Hepatocyte (in vitro differentiated cells): Measurements from ENCODE around the gene MTFP1. TPM values are rescaled to one million over a fixed set of nuclear protein-coding genes. Genes with fewer than 3 reads are reported as not detected.

ENCODE experiments used
- DNase-seq: peaks from one replicate; pipeline ENCODE4 v3.0.0-alpha.2; 2016; ENCODE audit warnings: low spot score
- H2AFZ ChIP-seq: fragments of 200-600 bp; sonication (generic); 2 replicates; pipeline ENCODE4 v1.6.0; 2016; ENCODE audit warnings: antibody characterized with exemption, mild to moderate bottlenecking
- H3K27ac ChIP-seq: fragments of 200-600 bp; sonication (generic); 2 replicates; pipeline ENCODE4 v1.5.1; 2016; ENCODE audit warnings: mild to moderate bottlenecking
- H3K27me3 ChIP-seq: fragments of 200-600 bp; sonication (generic); 2 replicates; pipeline ENCODE4 v1.6.1; 2016
- H3K36me3 ChIP-seq: fragments of 200-600 bp; sonication (generic); replicated peaks from 2 replicates; pipeline ENCODE4 v1.5.1; 2016; ENCODE audit warnings: low read depth; ENCODE audit not compliant: insufficient read depth
- H3K4me1 ChIP-seq: fragments of 200-600 bp; sonication (generic); 2 replicates; pipeline ENCODE4 v1.5.1; 2016; ENCODE audit warnings: mild to moderate bottlenecking, moderate library complexity; ENCODE audit not compliant: insufficient read depth
- H3K4me2 ChIP-seq: fragments of 200-600 bp; sonication (generic); 2 replicates; pipeline ENCODE4 v1.6.0; 2016
- H3K4me3 ChIP-seq: fragments of 200-600 bp; sonication (generic); 2 replicates; pipeline ENCODE4 v1.5.1; 2016; ENCODE audit warnings: mild to moderate bottlenecking
- H3K79me2 ChIP-seq: fragments of 200-600 bp; sonication (generic); 2 replicates; pipeline ENCODE4 v1.6.0; 2017; ENCODE audit warnings: mild to moderate bottlenecking
- H3K9me2 ChIP-seq: fragments of 200-600 bp; sonication (generic); replicated peaks from 2 replicates; pipeline ENCODE4 v1.6.0; 2017; ENCODE audit warnings: mild to moderate bottlenecking; ENCODE audit not compliant: insufficient read depth
- H3K9me3 ChIP-seq: fragments of 200-600 bp; sonication (generic); 2 replicates; pipeline ENCODE4 v1.5.1; 2016; ENCODE audit warnings: low read depth, mild to moderate bottlenecking
- H4K20me1 ChIP-seq: fragments of 200-600 bp; sonication (generic); 2 replicates; pipeline ENCODE4 v1.6.0; 2016; ENCODE audit warnings: mild to moderate bottlenecking; ENCODE audit not compliant: insufficient read depth, poor library complexity, severe bottlenecking
- EZH2 ChIP-seq: fragments of 200-600 bp; sonication (generic); IDR thresholded peaks from 2 replicates; pipeline ENCODE4 v1.6.1; 2016; ENCODE audit warnings: antibody characterized with exemption, mild to moderate bottlenecking, borderline replicate concordance
- EZH2phosphoT487 ChIP-seq: fragments of 200-600 bp; sonication (generic); IDR thresholded peaks from one replicate; pipeline ENCODE4 v1.6.1; 2018; ENCODE audit warnings: antibody characterized with exemption, mild to moderate bottlenecking, low read depth, moderate library complexity; ENCODE audit not compliant: unreplicated experiment, severe bottlenecking
- WGBS: methylation state at CpG from one replicate; pipeline ENCODE4 v1.1.6; 2016; ENCODE audit warnings: low lambda C conversion rate; ENCODE audit errors: missing lambda C conversion rate; 5-methylcytosine and 5-hydroxymethylcytosine counted together
- polyA plus RNA-seq: library from polyadenylated mRNA; unstranded; fragments of >200 nt; fragmentation: Nextera tagmentation; extraction: Ambion mirVana; gene quantifications from 2 replicates; pipeline ENCODE4 v1.2.1, GENCODE V29; 2016
- total RNA-seq: library from RNA; depleted of rRNA; stranded (reverse); fragments of >200 nt; gene quantifications from 2 replicates; pipeline ENCODE4 v1.2.3, GENCODE V29; 2014
- TF ChIP-seq, protein P1 (sequence below): fragments of 200-600 bp; sonication (generic); IDR thresholded peaks from 2 replicates; pipeline ENCODE4 v1.5.1; 2016; ENCODE audit warnings: antibody characterized with exemption, mild to moderate bottlenecking; ENCODE audit not compliant: poor library complexity

MTFP1 gene
- total and polyA plus RNA-seq, 2 experiments from 2014 or later: 16.3 to 22.3 TPM

- Histone ChIP-seq H3K79me2 (peaks cover 4% of the 10 kb centered on the region), H3K36me3 (no peaks in the 10 kb centered on the region), H3K9me2 (no peaks in the 10 kb centered on the region), H3K27me3 (no peaks in the 10 kb centered on the region), H3K4me3 (no peak overlapping the region), H3K9me3 (no peaks in the 10 kb centered on the region), H3K4me2 (no peak overlapping the region), H3K4me1 (peaks cover 19% of the 10 kb centered on the region), H3K27ac (no peak overlapping the region), H4K20me1 (no peaks in the 10 kb centered on the region), H2AFZ (no peak overlapping the region)
- no peak for DNase-seq
- TF ChIP-seq, protein P1, sequence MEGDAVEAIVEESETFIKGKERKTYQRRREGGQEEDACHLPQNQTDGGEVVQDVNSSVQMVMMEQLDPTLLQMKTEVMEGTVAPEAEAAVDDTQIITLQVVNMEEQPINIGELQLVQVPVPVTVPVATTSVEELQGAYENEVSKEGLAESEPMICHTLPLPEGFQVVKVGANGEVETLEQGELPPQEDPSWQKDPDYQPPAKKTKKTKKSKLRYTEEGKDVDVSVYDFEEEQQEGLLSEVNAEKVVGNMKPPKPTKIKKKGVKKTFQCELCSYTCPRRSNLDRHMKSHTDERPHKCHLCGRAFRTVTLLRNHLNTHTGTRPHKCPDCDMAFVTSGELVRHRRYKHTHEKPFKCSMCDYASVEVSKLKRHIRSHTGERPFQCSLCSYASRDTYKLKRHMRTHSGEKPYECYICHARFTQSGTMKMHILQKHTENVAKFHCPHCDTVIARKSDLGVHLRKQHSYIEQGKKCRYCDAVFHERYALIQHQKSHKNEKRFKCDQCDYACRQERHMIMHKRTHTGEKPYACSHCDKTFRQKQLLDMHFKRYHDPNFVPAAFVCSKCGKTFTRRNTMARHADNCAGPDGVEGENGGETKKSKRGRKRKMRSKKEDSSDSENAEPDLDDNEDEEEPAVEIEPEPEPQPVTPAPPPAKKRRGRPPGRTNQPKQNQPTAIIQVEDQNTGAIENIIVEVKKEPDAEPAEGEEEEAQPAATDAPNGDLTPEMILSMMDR: no peak
- TF ChIP-seq EZH2 (no peak), EZH2phosphoT487 (no peak)
- WGBS: 88% methylated on average over 4 of the region's 4 CpGs
Observed at GRCh38 chr22:30413001-30413400, 12.6 kb upstream of the MTFP1 start.

DNA sequence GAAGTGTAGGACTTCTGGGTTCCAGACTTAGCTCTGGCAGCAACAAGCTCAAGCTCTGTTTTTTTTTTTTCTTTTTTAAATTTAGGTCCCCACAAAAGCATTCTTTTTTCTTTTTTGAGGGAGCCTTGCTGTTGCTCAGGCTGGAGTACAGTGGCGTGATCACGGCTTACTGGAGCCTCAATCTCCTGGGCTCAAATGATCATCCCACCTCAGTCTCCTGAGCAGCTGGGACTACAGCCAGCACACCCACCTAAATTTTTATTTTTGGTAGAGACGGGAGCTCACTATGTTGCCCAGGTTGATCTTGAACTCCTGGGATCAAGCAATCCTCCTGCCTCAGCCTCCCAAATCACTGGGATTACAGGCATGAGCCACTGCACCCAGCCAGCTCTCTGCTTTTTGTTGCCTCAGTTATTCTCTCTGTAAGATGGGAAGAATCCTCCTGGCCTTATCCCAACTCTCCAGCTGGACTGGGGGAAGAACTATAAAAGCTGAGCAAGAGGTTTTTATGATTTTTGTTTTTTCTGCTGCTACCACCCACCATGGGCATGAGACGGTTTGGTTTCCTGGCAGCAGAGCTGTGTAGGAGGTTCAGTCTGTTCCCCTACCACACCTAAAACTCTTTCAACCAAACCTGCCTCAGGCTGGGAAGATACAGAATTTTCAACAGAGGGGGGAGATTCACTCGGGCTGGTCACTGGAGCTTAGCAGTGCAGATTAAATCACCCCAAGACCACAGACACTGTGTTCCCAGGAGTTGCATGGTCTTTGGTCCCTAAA is 11.6 kb upstream of the MTFP1 start:
- Histone ChIP-seq H3K36me3 (no peaks in the 10 kb centered on the region), H3K27me3 (no peaks in the 10 kb centered on the region), H3K4me3 (no peak overlapping the region), H3K9me3 (no peaks in the 10 kb centered on the region), H3K27ac (no peak overlapping the region), H3K4me2 (no peak overlapping the region), H4K20me1 (no peaks in the 10 kb centered on the region), H3K79me2 (peaks cover 5% of the 10 kb centered on the region), H3K9me2 (no peaks in the 10 kb centered on the region), H2AFZ (no peak overlapping the region), H3K4me1 (peaks cover 25% of the 10 kb centered on the region)
- DNase-seq: no peak
- TF ChIP-seq, protein P1: no peak
- TF ChIP-seq EZH2: no peak
- TF ChIP-seq EZH2phosphoT487: no peak
- WGBS: 92% methylated on average over 5 of the region's 5 CpGs

DNA sequence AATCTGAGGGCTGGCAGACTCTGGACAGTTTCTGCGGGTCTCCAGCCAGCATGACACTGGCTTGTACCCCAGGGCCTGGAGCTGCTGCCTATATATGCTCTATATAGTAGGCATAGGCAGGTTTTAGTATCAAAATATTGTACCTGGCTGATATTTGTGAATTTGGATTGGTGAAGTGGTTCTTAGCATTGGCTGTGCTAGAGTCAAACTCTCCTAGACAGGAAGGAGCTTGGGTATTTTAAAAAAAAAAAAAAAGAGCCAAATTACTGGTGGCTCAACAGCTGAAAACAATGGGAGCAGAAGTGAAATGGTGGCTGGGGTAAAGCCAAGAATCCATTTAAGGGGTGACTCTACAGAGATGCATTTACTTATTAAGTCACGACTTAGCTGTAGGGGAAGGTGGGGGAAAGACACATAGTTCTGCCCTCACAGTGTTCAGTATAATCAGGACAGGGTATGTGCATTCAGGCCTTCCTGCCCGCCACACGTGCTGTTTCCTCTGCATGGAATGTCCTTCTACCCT is 11.0 kb upstream of the MTFP1 start:
- H3K4me3 ChIP-seq: no peak overlapping the region
- no peaks in the 10 kb centered on the region for H3K27me3 ChIP-seq
- no peak overlapping the region for H3K4me2 ChIP-seq
- no peak for DNase-seq
- H3K36me3 ChIP-seq: no peaks in the 10 kb centered on the region
- H2AFZ ChIP-seq: no peak overlapping the region
- peaks cover 5% of the 10 kb centered on the region for H3K79me2 ChIP-seq
- peaks cover 32% of the 10 kb centered on the region for H3K4me1 ChIP-seq
- H3K9me2 ChIP-seq: no peaks in the 10 kb centered on the region
- no peaks in the 10 kb centered on the region for H3K9me3 ChIP-seq
- 85% methylated on average over 4 of the region's 4 CpGs for WGBS
- TF ChIP-seq EZH2: no peak
- no peak overlapping the region for H3K27ac ChIP-seq
- no peaks in the 10 kb centered on the region for H4K20me1 ChIP-seq

GRCh38 chr22:30416403-30416802 is 9.2 kb upstream of the MTFP1 start:
- TF ChIP-seq EZH2 (no peak), EZH2phosphoT487 (no peak)
- TF ChIP-seq, protein P1: no peak
- peak overlapping the region; percentile 74 for H3K27ac ChIP-seq
- H3K9me2 ChIP-seq: no peaks in the 10 kb centered on the region
- H3K9me3 ChIP-seq: no peaks in the 10 kb centered on the region
- no peaks in the 10 kb centered on the region for H3K36me3 ChIP-seq
- H3K27me3 ChIP-seq: no peaks in the 10 kb centered on the region
- no peak overlapping the region for H3K4me3 ChIP-seq
- H2AFZ ChIP-seq: no peak overlapping the region
- no peaks in the 10 kb centered on the region for H4K20me1 ChIP-seq
- peaks cover 50% of the 10 kb centered on the region for H3K4me1 ChIP-seq
- H3K79me2 ChIP-seq: peaks cover 8% of the 10 kb centered on the region
- WGBS: 61% methylated on average over 2 of the region's 2 CpGs
- peak overlapping the region; percentile 21 for H3K4me2 ChIP-seq
- DNase-seq: peak; percentile 64
